VCaP (cell line): ENCODE measurements around the gene MST1.

Experiments used
- H3K27ac ChIP-seq: fragments of 450-650 bp; 2 replicates; pipeline ENCODE4 v1.5.1; 2017
- CTCF ChIP-seq: fragments of 450-650 bp; conservative IDR thresholded peaks from 2 replicates; pipeline ENCODE4 v1.5.1; 2017; ENCODE audit warnings: mild to moderate bottlenecking, moderate library complexity

MST1 gene

GRCh38 chr3:49721896-49722781 is 32.9 kb upstream of the MST1 start:
- no peak for TF ChIP-seq CTCF
- peak overlapping the region; percentile 93 for H3K27ac ChIP-seq

GRCh38 chr3:49721596-49721895 is 32.3 kb upstream of the MST1 start:
- no peak overlapping the region for H3K27ac ChIP-seq
- no peak for TF ChIP-seq CTCF

GRCh38 chr3:49720855-49721595 is 31.8 kb upstream of the MST1 start:
- no peak overlapping the region for H3K27ac ChIP-seq
- TF ChIP-seq CTCF: no peak

GRCh38 chr3:49719214-49719884 is 30.1 kb upstream of the MST1 start, which contains the start of gene AMIGO3:
AMIGO3 (minus strand) TSS chr3:49719684; CDS start chr3:49719465, 219 bp downstream.
- peak within 1 kb of the TSS; percentile 52 for H3K27ac ChIP-seq
- peak; percentile 68 for TF ChIP-seq CTCF

GRCh38 chr3:49718858-49719213 is 29.6 kb upstream of the MST1 start:
- H3K27ac ChIP-seq: peak overlapping the region; percentile 52
- TF ChIP-seq CTCF: no peak

GRCh38 chr3:49717959-49718857 is 28.9 kb upstream of the MST1 start:
- no peak for TF ChIP-seq CTCF
- H3K27ac ChIP-seq: no peak overlapping the region
